Measurements from ENCODE around the gene SRGN.

GRCh38 chr10:69080226-69080625 lies 7.7 kb upstream of the SRGN start:
- TF ChIP-seq CTCF (IDR thresholded peaks at IDR 0.05; ENCODE audit: poor library complexity, severe bottlenecking) (no peak), TAF1 (IDR thresholded peaks at IDR 0.05; ENCODE audit: low read depth) (no peak), EZH2 (IDR thresholded peaks at IDR 0.05; ENCODE audit: borderline replicate concordance, insufficient read depth, low read length, poor library complexity, severe bottlenecking) (no peak), EP300 (conservative IDR thresholded peaks at IDR 0.05; ENCODE audit: poor library complexity, severe bottlenecking) (no peak), RAD21 (conservative IDR thresholded peaks at IDR 0.05) (no peak), MXI1 (conservative IDR thresholded peaks at IDR 0.05; ENCODE audit: poor library complexity, severe bottlenecking) (no peak), REST (IDR thresholded peaks at IDR 0.05; ENCODE audit: borderline replicate concordance) (no peak), POLR2AphosphoS5 (IDR thresholded peaks at IDR 0.05) (no peak)

Data from neural cell (in vitro differentiated cells).